ENCODE measurements around the gene NECTIN2. TPM values are rescaled to one million over a fixed set of nuclear protein-coding genes. Genes with fewer than 3 reads are reported as not detected.
A peak's percentile ranks its signal among the peaks of the same experiment; 100 is the strongest.

NECTIN2 gene
- total RNA-seq, 2 experiments from 2014 or later: not detected

- peak overlapping the region; percentile 100 for H3K4me3 ChIP-seq (ENCODE audit: low read depth, low read length, poor library complexity, severe bottlenecking)
- TF ChIP-seq CTCF (conservative IDR thresholded peaks at IDR 0.05; ENCODE audit: low read length): no peak
- no peak for TF ChIP-seq EZH2phosphoT487 (IDR thresholded peaks at IDR 0.05; ENCODE audit: borderline replicate concordance, low read depth, low read length)
- peaks cover 18% of the 10 kb centered on the region for H3K4me1 ChIP-seq (ENCODE audit: insufficient read depth, low read length, poor library complexity, severe bottlenecking)
- no peak overlapping the region for H2AFZ ChIP-seq (ENCODE audit: low read length)
- no peaks in the 10 kb centered on the region for H3K9me2 ChIP-seq (ENCODE audit: insufficient read depth, low read length)
- peak overlapping the region; percentile 90 for H3K4me2 ChIP-seq (ENCODE audit: low read length)
- DNase-seq (ENCODE audit: low spot score): no peak
- H3K9me3 ChIP-seq (ENCODE audit: low read length): no peaks in the 10 kb centered on the region
- intact Hi-C loops (cut with micrococcal nuclease; ENCODE audit: unreplicated experiment): loop anchor here (5.0 kb wide), 1 partner anchor 64 kb away; the partner anchor contains the start of gene CLPTM1
- H3K79me2 ChIP-seq (ENCODE audit: insufficient read depth, low read depth, low read length): peaks cover 29% of the 10 kb centered on the region
- peaks cover 64% of the 10 kb centered on the region for H3K36me3 ChIP-seq (ENCODE audit: insufficient read depth, low read length)
- H4K20me1 ChIP-seq (ENCODE audit: insufficient read depth, low read length): peaks cover 11% of the 10 kb centered on the region
- CTCF ChIA-PET (ENCODE audit: unreplicated experiment): no interaction called here
- no peak overlapping the region for H3K27ac ChIP-seq (ENCODE audit: low read depth, low read length, poor library complexity, severe bottlenecking)
- BruUV-seq (replicated peaks): no TSS peak
- POLR2A ChIA-PET: no interaction called here
Measured at GRCh38 chr19:44892932-44893331, 46.8 kb downstream of the NECTIN2 start.

DNA sequence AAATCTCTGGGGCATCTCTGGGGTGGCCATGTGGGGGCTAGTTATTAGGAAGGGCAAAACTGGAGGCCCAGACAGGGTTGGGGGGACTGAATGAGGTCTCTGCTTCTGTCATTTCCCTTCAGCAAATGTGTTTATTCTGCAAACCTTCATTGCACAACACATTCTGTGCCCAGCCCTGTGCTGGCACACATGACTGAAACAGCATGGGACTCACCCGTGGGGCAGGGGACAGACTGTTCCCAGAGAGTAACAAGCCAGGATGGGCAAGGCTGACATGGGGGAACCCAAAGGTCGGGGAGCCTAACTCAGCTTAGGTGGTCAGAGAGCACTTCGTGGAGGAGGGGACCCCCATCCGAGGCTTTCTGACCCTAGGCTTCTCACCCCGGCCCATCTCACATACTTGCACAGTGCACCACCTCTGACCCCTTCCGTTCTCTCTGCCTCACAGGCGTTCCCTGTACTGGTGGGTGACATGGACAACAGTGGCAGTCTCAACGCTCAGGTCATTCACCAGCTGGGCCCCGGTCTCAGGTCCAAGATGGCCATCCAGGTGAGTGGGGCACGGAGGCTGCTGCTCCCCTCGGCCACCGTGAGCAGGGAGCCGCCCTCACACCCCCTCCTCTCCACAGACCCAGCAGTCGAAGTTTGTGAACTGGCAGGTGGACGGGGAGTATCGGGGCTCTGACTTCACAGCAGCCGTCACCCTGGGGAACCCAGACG lies 47.4 kb downstream of the NECTIN2 start:
- ChIA-PET CTCF (ENCODE audit: unreplicated experiment) (no interaction called here), POLR2A (no interaction called here)
- TF ChIP-seq CTCF (conservative IDR thresholded peaks at IDR 0.05; ENCODE audit: low read length): no peak
- TF ChIP-seq EZH2phosphoT487 (IDR thresholded peaks at IDR 0.05; ENCODE audit: borderline replicate concordance, low read depth, low read length): no peak
- H4K20me1 ChIP-seq (ENCODE audit: insufficient read depth, low read length): peaks cover 11% of the 10 kb centered on the region
- BruUV-seq (replicated peaks): no TSS peak
- no peak overlapping the region for H3K4me2 ChIP-seq (ENCODE audit: low read length)
- DNase-seq (ENCODE audit: low spot score): no peak
- H3K4me3 ChIP-seq (ENCODE audit: low read depth, low read length, poor library complexity, severe bottlenecking): no peak overlapping the region
- H2AFZ ChIP-seq (ENCODE audit: low read length): no peak overlapping the region
- H3K9me3 ChIP-seq (ENCODE audit: low read length): no peaks in the 10 kb centered on the region
- intact Hi-C loops (cut with micrococcal nuclease; ENCODE audit: unreplicated experiment): loop anchor here (5.0 kb wide), 1 partner anchor 64 kb away; the partner anchor contains the start of gene CLPTM1
- H3K36me3 ChIP-seq (ENCODE audit: insufficient read depth, low read length): peaks cover 69% of the 10 kb centered on the region
- H3K4me1 ChIP-seq (ENCODE audit: insufficient read depth, low read length, poor library complexity, severe bottlenecking): peaks cover 18% of the 10 kb centered on the region
- H3K9me2 ChIP-seq (ENCODE audit: insufficient read depth, low read length): no peaks in the 10 kb centered on the region
- peaks cover 29% of the 10 kb centered on the region for H3K79me2 ChIP-seq (ENCODE audit: insufficient read depth, low read depth, low read length)
- H3K27ac ChIP-seq (ENCODE audit: low read depth, low read length, poor library complexity, severe bottlenecking): no peak overlapping the region

GRCh38 chr19:44894052-44894400 lies 47.9 kb downstream of the NECTIN2 start:
- DNase-seq (ENCODE audit: low spot score): no peak
- ChIA-PET POLR2A (interaction anchor here (0.7 kb wide), 1 partner anchor 64 kb away, joined by 5 read pairs; no protein-coding TSS in a partner anchor), CTCF (ENCODE audit: unreplicated experiment) (no interaction called here)
- Histone ChIP-seq H3K4me3 (ENCODE audit: low read depth, low read length, poor library complexity, severe bottlenecking) (no peak overlapping the region), H3K9me2 (ENCODE audit: insufficient read depth, low read length) (no peaks in the 10 kb centered on the region), H3K4me2 (ENCODE audit: low read length) (no peak overlapping the region), H3K4me1 (ENCODE audit: insufficient read depth, low read length, poor library complexity, severe bottlenecking) (peaks cover 18% of the 10 kb centered on the region), H4K20me1 (ENCODE audit: insufficient read depth, low read length) (peaks cover 11% of the 10 kb centered on the region), H3K36me3 (ENCODE audit: insufficient read depth, low read length) (peaks cover 70% of the 10 kb centered on the region), H3K79me2 (ENCODE audit: insufficient read depth, low read depth, low read length) (peaks cover 29% of the 10 kb centered on the region), H3K9me3 (ENCODE audit: low read length) (no peaks in the 10 kb centered on the region), H3K27ac (ENCODE audit: low read depth, low read length, poor library complexity, severe bottlenecking) (no peak overlapping the region), H2AFZ (ENCODE audit: low read length) (no peak overlapping the region)
- TF ChIP-seq EZH2phosphoT487 (IDR thresholded peaks at IDR 0.05; ENCODE audit: borderline replicate concordance, low read depth, low read length): no peak
- TF ChIP-seq CTCF (conservative IDR thresholded peaks at IDR 0.05; ENCODE audit: low read length): no peak
- intact Hi-C loops (cut with micrococcal nuclease; ENCODE audit: unreplicated experiment): loop anchor here (5.0 kb wide), 1 partner anchor 63 kb away; the partner anchor contains the start of gene CLPTM1
- BruUV-seq (replicated peaks): no TSS peak
